ENCODE data around the gene ZBTB42.
"Not testable (repeated sequence)": the region's sequence is repeated elsewhere in the genome, so short reads cannot be mapped to it uniquely, and the experiment has no call there.

Gene ZBTB42

DNA sequence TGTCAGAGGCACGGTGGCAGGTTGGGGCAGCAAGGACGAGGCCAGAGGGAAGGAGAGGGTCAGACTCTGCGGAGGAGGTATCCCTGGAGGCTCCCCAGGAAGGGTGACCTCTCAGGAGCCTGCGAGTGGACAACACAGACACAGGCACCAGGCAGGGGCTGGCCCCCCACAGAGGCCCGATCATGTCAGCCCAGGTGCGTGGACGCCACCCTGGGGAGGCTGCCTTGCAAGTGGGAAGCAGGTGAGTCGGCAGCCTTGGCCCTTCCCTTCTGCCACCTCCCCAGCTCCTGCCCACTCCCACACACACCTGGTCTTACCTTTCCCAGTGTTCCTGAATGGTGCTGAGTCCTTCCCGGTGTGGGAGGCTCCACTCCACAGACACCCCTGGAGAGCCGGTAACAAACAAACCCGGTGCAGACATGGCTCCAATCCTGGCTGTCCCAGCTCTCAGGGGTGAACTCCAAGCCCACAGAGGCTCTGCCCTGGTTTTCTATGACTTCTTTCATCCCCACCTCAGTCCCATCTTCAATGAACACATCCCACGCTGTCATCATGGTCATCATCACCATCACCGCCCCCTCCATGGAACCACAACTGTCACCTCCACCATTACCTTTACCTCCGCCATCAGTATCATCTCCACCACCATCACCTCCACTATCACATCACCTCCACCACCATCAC, 5.2 kb downstream of the ZBTB42 start:
- no peak for DNase-seq (ENCODE audit: low read depth in 3 of 3, low spot score in 1 of 3)

DNA sequence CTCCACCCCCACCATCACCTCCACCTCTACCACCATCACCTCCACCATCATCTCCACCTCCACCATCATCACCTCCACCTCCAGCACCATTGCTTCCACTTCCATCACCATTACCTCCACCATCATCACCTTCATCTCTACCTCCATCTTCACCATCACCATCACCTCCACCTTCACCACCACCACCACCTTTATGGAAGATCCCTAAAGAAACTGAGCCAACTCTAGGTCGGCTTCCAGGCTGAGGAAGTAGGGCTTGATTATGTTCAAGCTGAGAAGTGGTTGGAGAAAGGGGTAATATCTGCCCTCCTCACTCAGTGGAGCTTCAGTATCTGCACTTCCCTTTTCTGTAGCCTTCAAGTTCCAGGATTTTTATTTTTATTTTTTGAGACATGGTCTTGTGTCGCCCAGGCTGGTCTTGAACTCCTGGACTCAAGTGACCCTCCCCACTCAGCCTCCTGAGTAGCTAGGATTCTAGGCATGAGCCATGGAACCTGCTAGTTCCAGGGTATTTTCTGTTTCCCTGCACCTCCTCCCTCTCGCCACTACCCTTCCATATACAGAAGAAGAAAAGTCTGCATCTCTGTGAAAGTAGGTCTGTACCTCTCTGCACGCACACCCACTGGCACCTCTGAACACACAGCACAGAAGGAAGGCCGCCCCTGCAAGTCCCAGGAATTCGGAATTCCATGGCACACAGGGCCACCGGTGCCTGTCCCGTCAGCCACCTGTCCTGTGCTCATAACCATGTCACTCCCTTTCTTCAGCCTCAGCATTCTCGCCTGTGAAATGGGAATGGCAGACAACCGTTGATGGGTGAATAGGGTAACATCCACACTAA, 5.9 kb downstream of the ZBTB42 start:
- no peak for DNase-seq (ENCODE audit: low read depth in 3 of 3, low spot score in 1 of 3)

DNA sequence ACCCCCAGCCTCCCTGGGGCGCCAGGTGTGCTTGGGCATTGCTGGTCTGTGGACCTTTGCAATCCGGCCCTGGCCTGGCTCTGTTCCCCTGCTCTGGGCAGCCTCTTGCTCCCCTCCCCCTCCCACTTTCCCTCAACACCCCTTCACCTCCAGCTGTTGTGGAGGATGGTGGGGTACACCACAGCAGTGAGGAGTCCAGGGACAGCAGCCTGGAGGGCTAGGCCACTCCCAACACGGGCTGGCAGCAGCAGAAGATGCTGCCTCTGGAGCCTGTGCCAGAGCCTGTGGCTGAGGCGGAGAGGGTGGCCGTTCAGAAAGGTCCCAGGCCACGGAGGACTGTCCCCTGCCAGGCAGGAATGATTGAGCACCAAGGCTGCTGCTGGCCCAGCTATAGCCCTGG, 7.6 kb downstream of the ZBTB42 start:
- no peak for DNase-seq (ENCODE audit: low read depth in 3 of 3, low spot score in 1 of 3)

DNA sequence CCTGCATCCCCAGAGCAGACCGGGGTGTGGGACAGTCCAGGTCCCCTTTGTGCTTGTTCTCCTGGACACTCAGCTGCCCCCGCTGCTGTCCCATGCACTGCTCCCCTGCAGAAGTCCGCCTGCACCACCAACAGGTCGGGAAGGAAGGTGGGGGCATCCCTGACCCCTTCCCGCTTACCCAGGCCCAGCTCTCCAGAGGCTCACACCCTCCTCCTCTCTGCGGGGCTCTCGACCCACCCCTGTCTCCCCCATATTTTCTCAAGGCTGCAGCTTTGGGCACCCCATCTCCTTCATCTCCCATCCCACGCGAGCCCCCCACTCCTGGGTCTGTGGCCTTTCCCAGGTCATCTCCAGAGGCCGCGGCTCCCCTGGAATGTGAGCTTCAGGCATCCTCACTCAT, 9.4 kb downstream of the ZBTB42 start:
- no peak for DNase-seq (ENCODE audit: low read depth in 3 of 3, low spot score in 1 of 3)

DNA sequence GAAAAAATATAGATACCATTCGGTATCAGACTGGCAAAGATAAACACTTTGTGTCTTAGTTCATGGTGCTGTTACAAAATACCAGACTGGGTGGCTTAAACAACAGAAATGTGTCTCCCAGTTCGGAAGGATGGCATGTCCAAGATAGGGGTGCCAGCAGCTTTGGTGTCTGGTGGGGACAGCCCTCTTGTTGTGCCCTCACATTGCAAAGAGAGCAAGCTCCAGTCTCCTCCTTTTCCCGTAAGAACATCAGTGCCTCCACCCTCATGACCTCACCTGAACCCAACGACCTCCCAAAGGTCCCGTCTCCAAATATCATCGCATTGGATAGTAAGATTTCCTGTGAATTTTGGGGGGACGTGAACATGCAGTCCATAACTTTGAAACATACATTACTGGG, 12.4 kb downstream of the ZBTB42 start:
- DNase-seq (ENCODE audit: low read depth in 3 of 3, low spot score in 1 of 3), result no peak

DNA sequence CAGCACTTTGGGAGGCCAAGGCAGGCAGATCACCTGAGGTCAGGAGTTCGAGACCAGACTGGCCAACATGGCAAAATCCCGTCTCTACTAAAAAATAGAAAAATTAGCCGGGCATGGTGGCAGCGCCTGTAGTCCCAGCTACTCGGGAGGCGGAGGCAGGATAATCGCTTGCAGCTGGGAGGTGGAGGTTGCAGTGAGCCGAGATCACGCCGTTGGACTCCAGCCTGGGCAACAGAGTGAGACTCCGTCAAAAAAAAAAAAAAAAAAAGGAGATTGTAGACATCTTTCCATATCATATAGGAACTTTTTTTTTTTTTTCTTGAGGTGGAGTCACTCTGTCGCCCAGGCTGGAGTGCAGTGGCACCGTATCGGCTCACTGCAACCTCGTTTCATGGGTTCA, 13.8 kb downstream of the ZBTB42 start:
- not testable (repeated sequence) for DNase-seq (ENCODE audit: low read depth in 3 of 3, low spot score in 1 of 3)

DNA sequence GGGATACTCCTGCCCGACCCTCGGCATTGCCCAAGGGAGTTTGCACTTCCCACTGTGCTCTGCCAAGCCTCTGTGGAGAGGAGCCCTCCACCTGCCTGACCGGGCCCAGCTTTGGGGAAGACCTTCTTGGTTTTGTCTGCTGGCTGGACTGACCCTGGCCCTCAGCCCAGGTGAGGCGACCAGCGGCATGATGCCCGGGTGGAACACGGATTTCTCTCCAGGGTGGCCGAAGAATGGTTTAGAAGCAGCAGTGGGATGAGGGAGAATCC, 15.6 kb downstream of the ZBTB42 start:
- no peak for DNase-seq (ENCODE audit: low read depth in 3 of 3, low spot score in 1 of 3)

DNA sequence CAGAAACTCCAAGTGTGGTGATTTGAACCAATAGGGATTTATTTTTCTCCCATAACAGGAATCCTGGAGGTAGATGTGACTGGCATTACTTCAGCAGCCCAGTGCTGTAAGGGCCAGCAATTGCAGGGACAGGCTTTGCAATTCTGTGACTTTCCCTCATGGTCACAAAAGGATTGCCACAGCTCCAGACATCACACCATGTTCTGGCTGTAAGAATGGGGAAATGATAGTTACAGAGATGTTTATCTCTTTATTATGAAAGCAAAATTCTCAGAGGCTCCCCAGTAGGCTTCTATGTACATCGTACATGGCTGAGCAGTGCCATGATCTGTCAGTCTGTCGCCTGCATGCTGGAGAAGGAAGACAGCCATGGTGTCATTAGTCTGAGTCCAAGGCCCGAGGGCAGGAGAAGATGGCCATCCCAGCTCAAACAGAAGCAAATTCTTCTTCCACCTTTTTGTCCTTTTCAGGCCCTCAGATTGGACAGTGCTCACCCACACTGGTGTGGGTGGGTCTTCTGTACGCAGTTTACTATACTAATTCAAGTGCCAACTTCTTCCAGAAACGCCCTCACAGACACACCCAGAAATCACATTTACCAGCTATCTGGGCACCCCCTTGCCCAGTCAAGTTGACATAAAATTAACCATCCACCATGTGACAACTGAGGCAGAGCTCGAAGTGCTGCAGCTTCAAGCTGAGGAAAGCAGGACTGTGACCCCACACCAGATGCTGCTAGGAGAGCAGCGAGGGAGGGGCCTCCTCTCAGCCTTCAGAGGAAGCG, 17.2 kb downstream of the ZBTB42 start:
- no peak for DNase-seq (ENCODE audit: low read depth in 3 of 3, low spot score in 1 of 3)

DNA sequence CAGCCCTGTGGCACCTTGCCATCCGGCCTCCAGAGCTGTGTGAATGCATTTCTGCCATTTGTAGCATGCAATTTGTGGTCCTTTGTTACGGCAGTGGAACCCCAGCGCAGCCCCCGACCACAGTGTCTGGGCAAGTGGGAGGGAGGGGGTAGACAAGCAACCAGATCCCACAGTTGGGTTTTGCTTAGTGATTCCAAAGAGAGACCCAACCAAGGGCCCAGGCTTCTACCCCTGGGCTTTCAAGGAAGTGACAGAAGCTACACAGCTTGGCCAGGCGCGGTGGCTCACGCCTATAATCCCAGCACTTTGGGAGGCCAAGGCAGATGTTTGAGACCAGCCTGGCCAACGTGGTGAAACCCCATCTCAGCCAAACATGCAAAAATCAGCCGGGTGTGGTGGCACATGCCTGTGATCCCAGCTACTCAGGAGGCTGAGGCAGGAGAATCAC, 17.8 kb downstream of the ZBTB42 start:
- DNase-seq (ENCODE audit: low read depth in 3 of 3, low spot score in 1 of 3), result no peak

DNA sequence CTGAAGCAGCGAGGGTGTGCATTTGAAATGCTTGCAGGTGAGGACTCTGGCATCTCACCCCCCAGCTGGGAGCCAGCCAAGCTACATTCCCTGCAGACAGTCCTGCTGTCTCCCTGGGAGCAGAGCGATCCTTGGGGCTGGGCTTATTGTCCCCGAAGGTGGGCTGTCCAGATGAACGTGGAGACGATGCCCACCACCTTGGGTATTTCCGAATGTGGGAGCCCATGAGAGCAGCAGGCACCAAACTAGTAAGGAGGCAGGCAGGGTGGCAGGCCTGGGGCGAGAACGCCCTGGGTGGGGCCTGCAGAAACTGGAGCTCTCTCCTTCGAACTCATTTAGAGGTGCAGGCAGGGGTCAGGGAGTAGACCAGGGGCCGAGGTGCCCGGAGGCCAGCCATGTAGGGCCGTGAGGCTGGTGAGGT, 18.5 kb downstream of the ZBTB42 start:
- no peak for DNase-seq (ENCODE audit: low read depth in 3 of 3, low spot score in 1 of 3)

DNA sequence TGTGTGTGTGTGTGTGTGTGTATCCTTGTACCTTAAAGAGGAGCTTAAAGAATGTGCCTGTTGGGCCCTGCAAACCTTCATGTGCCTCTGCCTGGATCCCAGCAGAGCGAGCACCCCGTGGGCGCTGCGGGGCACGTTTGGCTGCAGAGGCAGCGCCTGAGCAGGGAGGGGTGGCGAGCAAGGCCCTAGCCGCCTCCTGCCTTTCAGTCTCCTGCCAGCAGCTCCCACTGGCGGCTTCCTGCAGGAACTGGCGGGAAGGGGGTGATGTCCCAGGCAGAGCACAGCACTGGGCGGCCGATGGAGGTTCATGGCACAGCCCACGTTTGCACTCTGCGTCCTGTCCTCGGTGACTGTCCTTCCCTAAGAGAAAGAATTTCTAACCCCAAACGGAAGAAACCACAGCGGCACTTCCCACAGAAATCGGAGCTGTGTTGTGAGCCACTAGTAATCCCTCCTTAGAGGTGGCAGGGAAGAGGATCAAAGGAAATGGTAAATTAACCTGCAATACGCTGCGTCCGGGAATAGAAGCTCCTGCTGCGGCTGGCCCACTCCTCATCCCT, 19.8 kb downstream of the ZBTB42 start:
- DNase-seq (ENCODE audit: low read depth in 3 of 3, low spot score in 1 of 3), result no peak

DNA sequence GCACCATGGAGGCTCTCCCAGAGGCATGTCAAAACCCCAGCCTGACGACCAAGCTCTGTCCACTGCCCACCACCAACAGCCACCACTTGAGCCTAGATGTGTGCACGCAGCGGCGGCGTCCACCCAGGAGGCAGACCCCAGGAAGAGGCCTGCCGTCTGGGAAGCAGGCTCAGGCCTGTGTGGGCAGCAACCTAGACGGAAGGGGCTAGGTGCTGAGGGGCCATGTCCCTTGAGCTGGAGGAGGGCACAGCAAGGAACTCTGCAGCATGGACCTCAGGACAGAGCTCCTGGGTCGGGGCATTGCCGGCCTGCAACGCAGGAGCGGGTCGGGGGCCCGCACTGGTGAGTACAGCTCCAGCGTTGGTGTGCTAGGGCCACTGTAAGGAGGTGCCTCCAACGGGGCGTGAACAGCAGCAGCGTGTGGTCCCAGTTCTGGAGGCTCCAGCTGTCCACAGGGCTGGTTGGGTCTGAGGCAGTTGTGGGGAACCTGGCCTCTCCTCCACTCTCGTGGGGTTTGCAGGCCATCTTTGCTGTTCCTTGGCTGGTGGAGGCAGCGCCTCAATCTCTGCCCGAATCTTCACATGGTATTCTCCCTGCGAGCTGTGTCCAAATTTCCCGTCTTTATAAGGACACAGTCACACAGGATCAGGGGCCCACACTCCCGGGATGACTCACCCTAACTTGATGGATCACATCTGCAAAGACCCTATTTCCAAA, 20.5 kb downstream of the ZBTB42 start:
- no peak for DNase-seq (ENCODE audit: low read depth in 3 of 3, low spot score in 1 of 3)

DNA sequence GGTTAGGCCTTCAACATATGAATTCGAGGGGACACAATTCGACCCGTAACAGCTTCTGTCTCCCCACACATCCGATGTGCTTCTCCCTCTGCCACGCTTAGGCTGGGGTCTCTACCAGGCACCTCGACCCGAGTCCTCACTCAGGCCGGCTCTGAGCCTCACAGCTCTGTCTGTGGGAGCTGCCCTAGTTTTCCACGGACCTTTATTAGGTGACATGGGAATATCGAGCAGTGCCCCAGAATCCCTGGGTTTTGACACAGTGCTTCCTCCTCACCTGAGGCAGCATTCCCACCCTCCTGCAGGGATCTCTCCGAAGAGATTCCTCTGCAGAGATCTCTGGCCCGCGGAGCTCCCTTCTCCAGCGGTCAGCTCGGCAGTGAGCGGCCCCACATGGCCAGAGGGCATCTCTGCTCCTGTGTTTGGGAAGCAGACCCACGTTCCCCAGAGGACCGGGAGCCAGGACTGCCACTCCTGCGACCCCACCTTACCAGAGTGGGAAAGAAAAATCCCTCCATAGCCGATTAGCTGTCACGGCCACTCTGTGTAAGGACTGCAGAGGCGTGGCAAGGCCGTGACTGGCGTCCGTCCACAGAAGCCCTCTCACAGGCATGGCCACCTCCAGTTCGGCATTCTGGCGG, 21.2 kb downstream of the ZBTB42 start:
- no peak for DNase-seq (ENCODE audit: low read depth in 3 of 3, low spot score in 1 of 3)

DNA sequence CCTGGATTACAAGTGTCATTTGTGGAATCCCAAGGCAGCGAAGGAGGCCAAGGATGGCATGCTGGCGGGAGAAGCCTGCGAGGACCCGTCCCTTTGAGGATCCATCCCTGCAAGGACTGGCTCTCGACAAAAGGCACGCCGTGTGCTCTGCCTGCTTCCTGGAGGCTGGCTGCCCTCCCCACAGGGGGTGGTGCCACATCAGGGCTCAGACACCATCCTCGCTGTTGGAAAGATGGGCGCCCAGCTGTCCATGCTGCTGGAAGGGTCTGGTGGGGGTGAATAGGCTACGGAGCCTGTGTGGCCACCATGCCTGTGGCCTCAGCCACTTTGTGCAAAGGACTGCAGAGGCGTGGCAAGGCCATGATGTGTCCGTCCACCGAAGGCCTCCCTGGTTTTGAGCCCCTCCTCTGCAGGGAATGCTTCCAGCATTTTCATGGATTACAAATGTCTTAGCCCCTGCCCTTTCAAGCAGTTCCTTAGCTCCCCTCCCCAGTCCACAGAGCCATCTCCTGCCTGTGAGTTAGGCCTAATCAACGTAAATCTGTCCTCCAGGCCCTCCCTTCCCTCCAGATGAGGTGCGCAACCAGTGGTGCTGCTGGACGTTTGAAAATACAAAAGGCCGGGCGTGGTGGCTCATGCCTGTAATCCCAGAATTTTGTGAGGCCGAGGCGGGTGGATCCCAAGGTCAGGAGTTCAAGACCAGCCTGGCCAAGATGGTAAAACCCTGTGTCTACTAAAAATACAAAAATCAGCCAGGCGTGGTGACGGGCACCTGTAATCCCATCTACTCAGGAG, 22.1 kb downstream of the ZBTB42 start:
- DNase-seq (ENCODE audit: low read depth in 3 of 3, low spot score in 1 of 3), result no peak

DNA sequence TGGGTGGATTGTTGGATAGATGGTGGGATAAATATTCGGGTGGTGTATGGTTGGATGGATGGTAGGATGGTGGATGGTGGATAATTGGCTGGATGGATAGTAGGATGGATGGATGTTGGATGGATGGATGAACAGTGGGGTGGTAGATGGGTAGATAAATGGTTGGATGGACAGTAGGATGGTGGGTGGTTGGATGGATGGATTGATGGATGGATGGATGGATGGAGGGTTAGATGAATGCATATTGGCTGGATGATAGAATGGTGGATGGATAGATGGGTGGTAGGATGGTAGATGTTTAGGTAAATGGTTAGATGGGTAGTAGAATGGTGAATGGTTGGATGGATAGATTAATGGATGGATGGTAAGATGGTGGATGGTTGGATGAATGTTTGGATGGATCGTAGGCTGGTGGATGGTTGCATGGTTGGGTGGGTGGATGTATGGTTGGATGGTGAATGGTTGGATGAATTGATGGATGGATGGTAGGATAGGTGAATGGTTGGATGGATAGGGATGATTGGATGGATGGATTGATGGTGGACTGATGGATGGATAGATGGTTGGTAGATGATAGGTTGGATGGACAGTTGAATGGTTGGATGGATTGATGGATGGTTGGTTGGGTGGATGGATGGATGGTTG, 23.6 kb downstream of the ZBTB42 start:
- DNase-seq (ENCODE audit: low read depth in 3 of 3, low spot score in 1 of 3), result no peak

DNA sequence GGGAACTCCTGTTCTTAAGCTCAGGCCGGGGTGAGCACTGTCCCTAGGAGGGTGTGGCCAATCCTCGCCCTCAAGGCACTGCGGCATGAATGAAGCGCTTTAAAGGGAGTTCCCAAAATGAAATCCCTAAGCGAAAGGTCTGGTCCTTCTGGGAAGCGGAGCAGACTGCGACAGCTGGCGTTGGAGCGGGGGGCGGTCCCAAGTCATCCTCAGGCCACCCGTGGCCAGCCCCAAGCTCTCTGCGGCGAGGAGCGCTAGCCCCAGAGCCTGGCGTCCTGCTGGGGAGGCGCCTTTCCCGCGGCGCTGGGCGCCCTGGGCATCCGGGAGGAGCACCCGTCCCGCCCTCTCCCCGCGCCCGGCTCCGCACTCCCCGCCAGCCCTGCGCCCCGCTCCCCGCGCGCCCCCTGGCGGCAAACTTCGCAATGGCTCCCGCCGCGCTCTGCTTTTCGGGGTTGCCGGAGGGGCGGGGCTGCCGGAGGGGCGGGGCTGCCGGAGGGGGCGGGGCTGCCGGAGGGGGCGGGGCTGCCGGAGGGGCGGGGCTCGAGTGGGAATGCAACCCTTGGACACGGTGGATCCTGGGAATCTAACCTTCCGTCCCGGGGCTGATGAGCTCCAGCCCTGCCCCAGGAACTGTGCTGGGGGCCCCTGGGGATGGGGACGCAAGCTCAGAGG, 25.4 kb downstream of the ZBTB42 start:
- peak; percentile 86 to 98 (median 91) for DNase-seq (ENCODE audit: low read depth in 3 of 3, low spot score in 1 of 3)

DNA sequence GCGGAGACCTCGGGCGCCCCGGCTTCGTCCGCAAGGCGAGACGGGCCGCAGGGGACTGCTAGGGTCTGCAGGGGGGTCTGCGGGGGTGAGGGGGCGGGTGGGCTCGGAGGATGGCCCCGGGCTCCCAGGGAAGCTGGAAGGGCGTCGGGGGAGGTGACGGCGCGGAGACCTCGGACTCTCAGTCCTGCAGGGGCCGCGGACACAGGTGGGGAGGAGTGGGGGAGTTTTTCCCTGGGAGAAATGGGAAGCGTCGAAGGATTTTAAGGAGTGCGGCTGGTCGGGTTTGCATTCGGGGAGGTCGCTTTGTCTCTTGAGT, 25.9 kb downstream of the ZBTB42 start:
- no peak for DNase-seq (ENCODE audit: low read depth in 3 of 3, low spot score in 1 of 3)

DNA sequence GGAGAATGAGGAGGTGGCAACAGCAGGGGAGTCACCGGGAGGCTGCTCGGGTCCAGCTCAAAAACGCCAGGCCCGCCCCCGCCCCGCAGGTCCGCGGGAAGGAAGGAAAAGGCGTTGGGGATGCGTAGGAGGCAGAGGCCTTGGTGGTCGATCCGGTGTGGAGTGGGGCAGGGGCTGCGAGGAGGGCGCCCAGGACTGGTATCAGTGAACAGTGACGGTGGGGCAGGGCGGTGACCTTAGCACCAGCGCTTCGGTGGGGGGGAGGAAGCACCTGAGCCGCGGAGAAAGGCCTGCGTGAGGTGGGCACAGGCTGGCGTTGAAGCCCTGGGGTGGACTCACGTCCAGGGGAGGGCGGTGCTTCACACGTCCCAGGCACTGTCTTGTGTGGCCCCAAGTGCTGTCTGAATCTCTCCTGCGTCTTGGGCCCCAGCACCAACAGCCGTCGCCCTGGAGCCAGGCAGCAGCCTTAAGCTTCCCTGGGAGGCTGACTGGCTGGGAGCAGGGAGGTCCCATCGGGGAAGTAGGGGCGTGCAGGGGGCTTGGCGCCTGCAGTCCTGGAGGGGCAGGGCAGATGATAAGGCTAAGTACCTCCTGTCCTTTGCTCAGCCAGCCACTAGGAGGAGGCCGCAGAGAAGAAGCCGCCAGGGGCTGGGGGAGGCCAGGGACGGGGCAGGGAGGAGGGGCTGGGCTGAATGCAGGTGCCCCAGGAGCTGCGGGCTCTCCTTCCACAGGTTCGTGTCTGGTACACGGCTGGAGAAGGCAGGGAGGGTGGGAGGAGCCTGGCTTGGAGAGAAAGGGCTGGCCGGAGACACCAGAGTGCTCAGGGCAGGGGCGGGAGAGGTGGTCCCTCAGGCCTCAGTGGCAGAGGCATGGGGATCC, 26.5 kb downstream of the ZBTB42 start:
- peak in 2 of 3 donors; percentile 18 to 35 for DNase-seq (ENCODE audit: low read depth in 3 of 3, low spot score in 1 of 3)
